Breast epithelium (tissue), 4 donors: ENCODE results near the gene GPR149. TPM values are rescaled to one million over a fixed set of nuclear protein-coding genes. Genes with fewer than 3 reads are reported as not detected.

Source experiments
- DNase-seq, 2 donors: peaks; one replicate each; pipeline ENCODE4 v3.0.0-alpha.2; 2019; ENCODE audit warnings: low spot score in 2 of 2
- H3K27ac ChIP-seq, 2 donors: fragments of 200-600 bp; sonication (generic) in 1 of 2; one replicate each; pipeline ENCODE4 v1.5.1; 2016 to 2019; ENCODE audit warnings: mild to moderate bottlenecking in 1 of 2
- H3K27me3 ChIP-seq, 2 donors: fragments of 200-600 bp; sonication (generic) in 1 of 2; one replicate each; pipeline versions ENCODE4 v1.5.1 to v1.6.0; 2017 to 2019; ENCODE audit warnings: control low read depth in 1 of 2, mild to moderate bottlenecking in 1 of 2
- H3K36me3 ChIP-seq: fragments of 200-600 bp; one replicate; pipeline ENCODE4 v1.5.1; 2019
- H3K4me1 ChIP-seq, 2 donors: fragments of 200-600 bp; sonication (generic); one replicate each; pipeline ENCODE4 v1.5.1; 2016 to 2019; ENCODE audit warnings: control low read depth in 1 of 2
- H3K4me3 ChIP-seq, 3 donors: fragments of 200-600 bp; sonication (generic); 1 replicate in 2 of 3; 2 replicates in 1 of 3; pipeline ENCODE4 v1.5.1; 2016 to 2019; ENCODE audit warnings: mild to moderate bottlenecking in 3 of 3, moderate library complexity in 2 of 3
- H3K9me3 ChIP-seq, 2 donors: fragments of 200-600 bp; sonication (generic) in 1 of 2; one replicate each; pipeline ENCODE4 v1.5.1; 2016 to 2019; ENCODE audit warnings: control low read depth in 1 of 2
- CTCF ChIP-seq, 3 donors: fragments of 450-650 bp; IDR thresholded peaks; one replicate each; pipeline ENCODE4 v1.5.1; 2016 to 2017; ENCODE audit warnings: antibody characterized with exemption in 3 of 3, mild to moderate bottlenecking in 3 of 3, moderate library complexity in 3 of 3
- POLR2A ChIP-seq: fragments of 450-650 bp; IDR thresholded peaks from one replicate; pipeline ENCODE4 v1.6.1; 2016; ENCODE audit warnings: antibody characterized with exemption, mild to moderate bottlenecking, moderate library complexity
- POLR2AphosphoS5 ChIP-seq, 3 donors: sonication (generic); formaldehyde crosslinking; IDR thresholded peaks; one replicate each; pipeline ENCODE4 v1.6.1; 2017; ENCODE audit warnings: antibody characterized with exemption in 3 of 3
- intact Hi-C: fragments of 100-400 bp; cut with DNase I; formaldehyde crosslinking; loops from one replicate; pipeline ENCODE4 v1.15.1; 2023; ENCODE audit warnings: low total_unique reads
- total RNA-seq, 3 donors: library from RNA; depleted of rRNA; stranded (reverse); fragments of >200 nt; gene quantifications; one replicate each; pipeline ENCODE4 v1.1.0, GENCODE V29; 2016

The GPR149 gene
- total RNA-seq, 3 donors from 2014 or later: not detected

GRCh38 chr3:154290187-154290586 lies 139.8 kb downstream of the GPR149 start:
- H3K4me3 ChIP-seq: no peak overlapping the region
- no peaks in the 10 kb centered on the region for H3K4me1 ChIP-seq
- H3K27ac ChIP-seq: no peak overlapping the region
- intact Hi-C loops: no loop called here
- H3K27me3 ChIP-seq: no peaks in the 10 kb centered on the region
- no peak for DNase-seq
- TF ChIP-seq POLR2AphosphoS5 (IDR thresholded peaks at IDR 0.05) (no peak), POLR2A (no peak), CTCF (IDR thresholded peaks at IDR 0.05) (no peak)
- H3K36me3 ChIP-seq: peaks cover 12% of the 10 kb centered on the region
- no peaks in the 10 kb centered on the region for H3K9me3 ChIP-seq

Other genes with a start within 250 kb of the GPR149 start
- gene DHX36, start 105.7 kb downstream of the GPR149 start, total RNA-seq: 100 to 1,000 TPM in 1 of 3 donors, 10 to 100 TPM in 2; 46.1 to 122 (median 88.8) TPM